ENCODE data around the gene NFKBIB. TPM values are rescaled to one million over a fixed set of nuclear protein-coding genes. Genes with fewer than 3 reads are reported as not detected.
A peak's percentile ranks its signal among the peaks of the same experiment; 100 is the strongest.

Gene NFKBIB
- total and polyA plus RNA-seq, 2 of the 8 experiments (the other 6 are each of a cell fraction or from before 2014, with no cell fraction given) = 37.3 to 44.1 TPM

GRCh38 chr19:38869836-38870607 is 29.7 kb upstream of the NFKBIB start (continued):
- TF ChIP-seq RXRA (IDR thresholded peaks at IDR 0.05; ENCODE audit: insufficient read depth, low read depth, low read length) (no peak), CREB1 (IDR thresholded peaks at IDR 0.05) (peak; percentile 56; the same call in 1 of the 2 replicates), CTBP2 (IDR thresholded peaks at IDR 0.05; ENCODE audit: borderline replicate concordance, insufficient read depth, insufficient read length, low read length) (peak; percentile 55)

All from H1 (cell line).